ENCODE results near the gene DVL3.

DNA sequence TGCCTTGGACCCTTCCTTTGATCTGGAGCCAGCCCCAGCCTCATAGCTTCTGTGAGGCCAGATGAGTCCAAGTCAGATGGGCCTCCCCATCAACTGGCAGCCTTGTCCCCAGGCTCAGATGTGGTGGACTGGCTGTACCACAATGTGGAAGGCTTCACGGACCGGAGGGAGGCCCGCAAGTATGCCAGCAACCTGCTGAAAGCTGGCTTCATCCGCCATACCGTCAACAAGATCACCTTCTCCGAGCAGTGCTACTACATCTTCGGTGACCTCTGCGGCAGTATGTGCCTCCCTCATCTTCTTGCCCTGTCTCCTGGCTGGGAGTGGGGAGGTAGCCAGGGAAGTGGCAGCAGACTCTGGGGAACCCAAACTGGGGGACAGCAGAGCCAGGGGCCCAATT lies 12.6 kb downstream of the DVL3 start:
- TF ChIP-seq, protein P1, sequence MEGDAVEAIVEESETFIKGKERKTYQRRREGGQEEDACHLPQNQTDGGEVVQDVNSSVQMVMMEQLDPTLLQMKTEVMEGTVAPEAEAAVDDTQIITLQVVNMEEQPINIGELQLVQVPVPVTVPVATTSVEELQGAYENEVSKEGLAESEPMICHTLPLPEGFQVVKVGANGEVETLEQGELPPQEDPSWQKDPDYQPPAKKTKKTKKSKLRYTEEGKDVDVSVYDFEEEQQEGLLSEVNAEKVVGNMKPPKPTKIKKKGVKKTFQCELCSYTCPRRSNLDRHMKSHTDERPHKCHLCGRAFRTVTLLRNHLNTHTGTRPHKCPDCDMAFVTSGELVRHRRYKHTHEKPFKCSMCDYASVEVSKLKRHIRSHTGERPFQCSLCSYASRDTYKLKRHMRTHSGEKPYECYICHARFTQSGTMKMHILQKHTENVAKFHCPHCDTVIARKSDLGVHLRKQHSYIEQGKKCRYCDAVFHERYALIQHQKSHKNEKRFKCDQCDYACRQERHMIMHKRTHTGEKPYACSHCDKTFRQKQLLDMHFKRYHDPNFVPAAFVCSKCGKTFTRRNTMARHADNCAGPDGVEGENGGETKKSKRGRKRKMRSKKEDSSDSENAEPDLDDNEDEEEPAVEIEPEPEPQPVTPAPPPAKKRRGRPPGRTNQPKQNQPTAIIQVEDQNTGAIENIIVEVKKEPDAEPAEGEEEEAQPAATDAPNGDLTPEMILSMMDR (IDR thresholded peaks at IDR 0.05; ENCODE audit: insufficient read depth, low read length, poor library complexity, severe bottlenecking) = no peak
- no peak for TF ChIP-seq EZH2phosphoT487 (conservative IDR thresholded peaks at IDR 0.05; ENCODE audit: low read length)

Measured in SU-DHL-6 (cell line).